GM19328 (cell line): ENCODE results near the gene MICAL2.

ENCODE experiments used
- ATAC-seq: cut with Tn5 transposase; IDR thresholded peaks from one replicate; pipeline ENCODE4 v1.9.1; 2021; ENCODE audit warnings: mild to moderate bottlenecking, moderate library complexity; ENCODE audit not compliant: unreplicated experiment

Gene MICAL2

GRCh38 chr11:12200991-12201985 lies 90.9 kb downstream of the MICAL2 start:
- no peak for ATAC-seq

- ATAC-seq = no peak
These were observed 92.4 kb downstream of the MICAL2 start for GRCh38 chr11:12202661-12203310.

DNA sequence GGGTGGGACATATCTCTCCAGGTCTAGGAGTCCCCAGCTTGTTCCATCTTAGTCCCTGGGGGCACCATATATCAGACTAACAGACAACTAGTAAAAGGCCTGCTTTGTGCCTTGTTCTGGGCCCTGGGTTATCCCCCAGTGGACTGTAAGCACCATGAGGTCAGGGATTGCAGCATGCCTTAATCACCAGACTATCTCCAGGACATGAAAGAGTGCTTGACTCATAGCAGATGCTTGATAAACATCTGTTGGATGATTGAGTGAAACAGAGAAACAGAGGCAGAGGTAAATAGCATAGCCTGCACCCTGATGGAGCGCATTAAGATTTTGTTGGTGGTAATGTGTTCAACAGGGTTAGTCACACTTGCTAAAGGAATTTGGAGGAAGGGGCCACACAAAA lies 94.1 kb downstream of the MICAL2 start:
- ATAC-seq = no peak

DNA sequence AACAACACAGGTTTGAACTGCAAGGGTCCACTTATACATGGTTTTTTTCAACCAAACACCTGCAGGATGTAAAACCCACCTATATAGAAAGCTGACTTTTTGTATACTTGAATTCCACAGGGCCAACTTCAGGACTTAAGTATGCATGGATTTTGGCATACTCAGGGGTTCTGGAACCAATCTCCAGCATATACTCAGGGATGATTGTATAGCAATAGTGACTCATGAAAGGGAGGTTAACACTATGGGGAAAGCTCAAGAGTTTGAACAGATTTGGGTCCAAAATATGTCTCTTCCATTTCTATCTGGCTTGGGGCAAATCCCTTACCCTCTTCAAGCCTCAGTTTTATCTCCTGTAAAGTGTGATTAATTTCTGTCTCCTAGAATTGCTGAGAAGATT lies 94.9 kb downstream of the MICAL2 start:
- no peak for ATAC-seq

GRCh38 chr11:12206529-12206928 lies 96.1 kb downstream of the MICAL2 start:
- no peak for ATAC-seq

GRCh38 chr11:12207384-12208150 lies 97.2 kb downstream of the MICAL2 start:
- no peak for ATAC-seq

GRCh38 chr11:12209096-12209495 lies 98.7 kb downstream of the MICAL2 start:
- no peak for ATAC-seq

DNA sequence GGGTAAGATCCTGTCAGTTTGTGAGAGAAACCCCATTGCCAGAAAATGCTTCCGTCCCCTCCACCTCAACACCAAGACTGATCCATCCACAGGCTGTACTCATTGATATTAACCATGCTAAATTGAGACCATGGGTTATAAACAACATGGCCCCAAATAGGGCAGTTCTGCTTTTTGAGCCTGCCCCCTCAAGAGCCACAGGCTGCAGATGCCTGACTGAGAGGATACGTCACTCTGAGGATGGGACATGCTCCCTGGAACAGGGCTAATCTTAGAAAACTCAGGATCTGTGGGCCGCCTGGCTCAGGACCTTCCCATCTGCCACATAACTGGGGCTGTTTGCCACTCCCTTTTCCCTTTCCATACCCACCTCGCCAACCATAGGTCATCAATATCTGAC lies 99.8 kb downstream of the MICAL2 start:
- ATAC-seq = no peak

DNA sequence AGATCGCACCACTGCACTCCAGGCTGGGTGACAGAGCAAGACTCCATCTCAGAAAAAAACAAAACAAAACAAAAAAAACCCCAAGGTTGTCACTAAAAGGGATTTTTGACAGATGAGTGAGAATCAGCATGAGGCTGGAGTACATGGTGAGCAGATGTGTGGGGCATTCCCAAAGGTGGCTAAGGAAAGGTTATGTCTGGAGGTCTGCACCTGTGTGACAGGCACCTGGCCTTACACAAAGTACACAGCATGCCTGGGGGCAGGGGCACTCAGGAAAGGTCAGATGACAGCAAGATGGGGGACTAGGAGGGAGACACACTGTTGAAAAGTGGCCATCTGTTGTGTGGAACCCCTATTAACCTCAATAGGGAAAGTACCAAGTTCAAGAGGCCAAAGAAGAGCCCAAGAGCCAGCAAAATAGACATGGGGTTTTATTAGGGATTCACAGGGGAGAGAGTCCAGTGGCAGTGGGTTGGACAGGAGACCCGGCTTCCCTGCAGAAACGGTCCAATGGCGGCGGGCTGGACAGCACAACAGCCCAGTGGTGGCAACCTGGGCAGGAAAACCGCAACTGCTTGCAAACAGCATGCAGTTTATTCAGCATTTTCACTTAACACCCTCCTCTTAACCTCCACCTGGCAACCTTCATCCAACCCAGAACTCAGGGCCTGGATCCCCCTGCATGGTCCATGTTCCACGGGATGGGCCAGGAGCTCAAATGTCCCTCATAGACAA lies 101.1 kb downstream of the MICAL2 start:
- ATAC-seq = no peak

DNA sequence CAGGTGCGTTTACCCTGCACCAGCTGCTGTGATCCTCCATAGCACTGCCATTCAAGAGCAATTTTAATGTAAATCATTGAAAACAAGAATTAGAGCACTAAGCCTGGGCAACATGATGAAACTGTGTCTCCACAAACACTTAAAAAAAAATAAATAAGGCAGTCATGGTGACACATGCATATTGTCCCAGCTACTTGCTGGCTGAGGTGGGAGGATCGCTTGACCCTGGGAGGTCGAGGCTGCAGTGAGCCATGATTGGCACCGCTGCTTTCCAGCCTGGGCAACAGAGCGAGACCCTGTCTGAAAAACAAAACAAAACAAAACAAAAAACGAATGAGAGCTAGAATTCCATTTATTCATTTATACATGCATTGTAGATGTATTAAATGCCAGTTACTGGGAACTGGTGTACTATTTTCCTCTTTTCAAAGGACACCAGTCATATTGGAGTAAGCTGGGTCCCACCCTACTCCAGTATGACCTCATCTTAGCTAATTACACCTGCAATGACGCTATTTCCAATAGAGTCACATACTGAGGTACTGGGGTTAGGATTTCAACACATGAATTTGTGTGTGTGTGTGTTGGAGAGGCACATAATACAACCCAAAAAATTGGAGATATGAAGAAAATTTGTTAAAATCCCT lies 101.9 kb downstream of the MICAL2 start:
- no peak for ATAC-seq

DNA sequence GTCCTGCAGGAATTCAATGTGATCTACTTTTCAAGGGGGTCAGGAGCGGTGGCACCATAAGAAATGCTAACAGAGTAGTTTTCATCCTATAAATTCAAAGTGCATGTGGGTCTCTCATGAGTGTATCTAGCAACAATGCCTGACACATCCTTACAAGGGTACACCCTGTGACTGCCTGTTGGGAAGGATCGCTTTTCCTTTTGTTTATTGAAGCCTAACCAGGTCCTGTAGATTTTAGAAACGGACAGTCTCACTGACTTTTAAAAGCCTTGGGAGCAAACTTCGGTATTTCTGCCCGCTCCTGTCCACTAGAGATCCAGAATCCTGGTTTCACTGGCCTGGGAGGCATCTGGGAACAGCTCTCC lies 102.4 kb downstream of the MICAL2 start:
- ATAC-seq = no peak

GRCh38 chr11:12213883-12214282 lies 103.5 kb downstream of the MICAL2 start:
- ATAC-seq = no peak

DNA sequence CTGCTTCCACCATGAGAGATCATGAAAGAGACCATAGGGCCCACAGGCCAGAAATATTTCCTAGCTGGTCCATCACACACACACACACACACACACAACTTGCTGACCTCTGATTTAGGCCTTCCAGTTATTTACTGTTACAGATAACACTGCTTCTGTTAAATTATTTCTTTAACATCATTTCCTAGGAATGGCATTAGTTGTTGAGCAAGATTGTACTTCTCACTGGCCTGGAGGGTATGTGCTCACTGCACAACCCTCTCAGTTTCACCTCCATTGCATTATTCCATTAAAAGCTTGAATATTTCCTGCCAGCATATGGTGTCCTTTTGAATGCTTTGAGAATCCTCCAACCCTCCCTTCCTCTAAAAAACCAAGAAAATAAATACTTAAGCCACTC lies 104.4 kb downstream of the MICAL2 start:
- ATAC-seq = no peak

- no peak for ATAC-seq
These were observed 104.8 kb downstream of the MICAL2 start for GRCh38 chr11:12215181-12215593.

GRCh38 chr11:12216041-12216451 lies 105.7 kb downstream of the MICAL2 start:
- ATAC-seq = no peak

GRCh38 chr11:12216671-12217374 lies 106.4 kb downstream of the MICAL2 start:
- no peak for ATAC-seq

GRCh38 chr11:12217879-12218278 lies 107.5 kb downstream of the MICAL2 start:
- no peak for ATAC-seq

DNA sequence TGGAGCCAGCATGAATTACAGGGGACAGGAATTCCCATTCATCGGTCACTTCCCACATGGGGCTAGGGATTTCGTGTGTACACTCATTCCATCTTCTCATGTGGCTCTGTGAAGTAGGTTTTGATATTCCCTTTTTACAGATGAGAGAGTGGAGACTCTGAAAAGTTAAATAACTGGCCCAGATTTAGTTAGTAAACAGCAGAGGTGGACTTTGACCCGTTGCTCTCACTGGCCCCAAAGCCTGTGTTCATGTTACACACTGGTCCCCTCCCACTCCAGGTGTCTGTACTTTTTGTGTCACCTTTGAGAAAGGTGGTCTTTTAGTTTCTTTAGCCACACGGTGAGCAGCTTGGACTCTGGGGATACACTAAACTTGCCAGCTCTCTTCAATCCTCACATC lies 108.5 kb downstream of the MICAL2 start:
- no peak for ATAC-seq

- ATAC-seq = no peak
These were observed 109.4 kb downstream of the MICAL2 start for GRCh38 chr11:12219757-12220156.

DNA sequence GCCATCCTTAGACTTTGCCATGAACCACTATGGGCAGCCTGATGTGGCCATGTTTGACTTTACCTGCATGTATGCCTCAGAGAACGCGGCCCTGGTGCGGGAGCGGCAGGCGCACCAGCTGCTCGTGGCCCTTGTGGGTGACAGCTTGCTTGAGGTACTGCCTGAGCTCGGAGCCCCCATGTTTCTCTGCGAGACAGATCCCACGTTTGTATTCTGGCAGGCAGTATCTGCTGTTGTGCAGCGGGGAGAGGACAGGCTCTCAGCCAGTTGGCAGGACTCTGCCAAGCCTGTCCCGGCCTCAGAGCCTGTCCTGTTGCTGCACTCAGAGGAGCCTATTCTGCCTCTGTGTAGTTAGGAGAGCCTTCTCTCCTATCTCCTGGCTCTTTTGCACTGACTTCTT lies 109.9 kb downstream of the MICAL2 start:
- no peak for ATAC-seq
